ENCODE results near the gene TGFBR1.

Gene TGFBR1

GRCh38 chr9:99129091-99129490, 24.2 kb downstream of the TGFBR1 start:
- DNase-seq (ENCODE audit: insufficient read length, low spot score) = no peak
- TF ChIP-seq SPI1 (IDR thresholded peaks at IDR 0.05; ENCODE audit: low read depth, low read length) (no peak), TAF1 (IDR thresholded peaks at IDR 0.05; ENCODE audit: low read depth, low read length) (no peak), POU2F2 (IDR thresholded peaks at IDR 0.05; ENCODE audit: low read depth, low read length) (no peak), PAX5 (IDR thresholded peaks at IDR 0.05; ENCODE audit: insufficient read depth, low read length, severe bottlenecking) (no peak), POLR2A (IDR thresholded peaks at IDR 0.05; ENCODE audit: low read depth, low read length) (no peak), POLR2AphosphoS5 (IDR thresholded peaks at IDR 0.05; ENCODE audit: low read depth, low read length) (no peak)
- peak; percentile 31 for FAIRE-seq

GRCh38 chr9:99130069-99130468, 25.2 kb downstream of the TGFBR1 start:
- peak; percentile 95 for FAIRE-seq
- DNase-seq (ENCODE audit: insufficient read length, low spot score) = no peak
- TF ChIP-seq SPI1 (IDR thresholded peaks at IDR 0.05; ENCODE audit: low read depth, low read length) = peak; percentile 99
- TF ChIP-seq TAF1 (IDR thresholded peaks at IDR 0.05; ENCODE audit: low read depth, low read length) = no peak
- TF ChIP-seq POLR2A (IDR thresholded peaks at IDR 0.05; ENCODE audit: low read depth, low read length) = no peak
- TF ChIP-seq POLR2AphosphoS5 (IDR thresholded peaks at IDR 0.05; ENCODE audit: low read depth, low read length) = 0 out of 2 replicates have a peak, but pooled peaks have one; percentile 31
- no peak for TF ChIP-seq PAX5 (IDR thresholded peaks at IDR 0.05; ENCODE audit: insufficient read depth, low read length, severe bottlenecking)
- TF ChIP-seq POU2F2 (IDR thresholded peaks at IDR 0.05; ENCODE audit: low read depth, low read length) = no peak

- no peak for DNase-seq (ENCODE audit: insufficient read length, low spot score)
- no peak for FAIRE-seq
- TF ChIP-seq POLR2A (IDR thresholded peaks at IDR 0.05; ENCODE audit: low read depth, low read length) (no peak), SPI1 (IDR thresholded peaks at IDR 0.05; ENCODE audit: low read depth, low read length) (no peak), TAF1 (IDR thresholded peaks at IDR 0.05; ENCODE audit: low read depth, low read length) (no peak), PAX5 (IDR thresholded peaks at IDR 0.05; ENCODE audit: insufficient read depth, low read length, severe bottlenecking) (no peak), POLR2AphosphoS5 (IDR thresholded peaks at IDR 0.05; ENCODE audit: low read depth, low read length) (no peak), POU2F2 (IDR thresholded peaks at IDR 0.05; ENCODE audit: low read depth, low read length) (no peak)
These were observed 28.2 kb downstream of the TGFBR1 start for GRCh38 chr9:99133145-99133544.

DNA sequence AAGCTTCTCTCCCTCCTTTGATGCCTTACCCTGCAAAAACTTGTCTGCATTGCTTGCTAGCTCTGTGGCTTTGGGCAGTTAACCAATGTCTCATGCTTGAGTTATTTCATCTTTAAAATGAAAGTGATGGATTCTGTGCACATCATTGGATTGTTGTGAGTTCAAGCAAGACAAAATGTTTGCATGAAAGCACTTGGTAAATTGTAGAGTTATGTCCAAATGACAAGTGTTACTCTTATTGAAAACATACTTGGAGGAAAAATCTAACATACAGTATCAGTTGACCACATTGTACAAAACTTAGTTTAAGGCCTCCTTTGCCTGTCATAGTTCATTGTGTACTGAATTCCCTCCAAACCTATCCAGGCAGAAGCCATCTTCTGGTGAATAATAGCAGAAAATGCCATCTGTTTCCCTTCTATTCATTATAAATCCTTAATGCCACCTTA, 30.0 kb downstream of the TGFBR1 start:
- FAIRE-seq = peak; percentile 86

DNA sequence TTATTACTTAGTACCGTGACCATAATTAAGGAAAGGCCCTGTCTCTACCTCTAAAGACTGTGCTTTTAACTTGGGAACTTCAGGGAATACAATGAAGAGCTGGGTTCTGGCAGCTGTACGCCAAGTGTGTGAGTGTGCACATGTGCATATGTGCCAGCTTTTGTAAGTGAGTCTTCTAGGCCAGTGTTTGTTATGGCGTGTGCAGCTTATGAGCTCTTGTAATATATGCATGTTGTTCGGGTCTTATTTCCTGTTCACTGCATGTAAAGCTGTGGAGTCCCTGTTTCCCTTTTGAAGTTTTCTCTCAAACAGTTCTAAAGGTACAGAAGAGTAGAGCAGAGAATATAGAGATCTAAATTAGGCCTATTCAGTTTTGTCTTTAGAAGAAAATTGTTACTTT, 30.5 kb downstream of the TGFBR1 start:
- no peak for TF ChIP-seq SPI1 (IDR thresholded peaks at IDR 0.05; ENCODE audit: low read depth, low read length)
- TF ChIP-seq POU2F2 (IDR thresholded peaks at IDR 0.05; ENCODE audit: low read depth, low read length) = 0 out of 2 replicates have a peak, but pooled peaks have one; percentile 48
- DNase-seq (ENCODE audit: insufficient read length, low spot score) (no peak), FAIRE-seq (peak; percentile 5)

More for the DNA sequence above, 30.0 kb downstream of the TGFBR1 start:
- no peak for DNase-seq (ENCODE audit: insufficient read length, low spot score)
- TF ChIP-seq SPI1 (IDR thresholded peaks at IDR 0.05; ENCODE audit: low read depth, low read length) (no peak), POU2F2 (IDR thresholded peaks at IDR 0.05; ENCODE audit: low read depth, low read length) (no peak), POLR2A (IDR thresholded peaks at IDR 0.05; ENCODE audit: low read depth, low read length) (no peak), TAF1 (IDR thresholded peaks at IDR 0.05; ENCODE audit: low read depth, low read length) (no peak), POLR2AphosphoS5 (IDR thresholded peaks at IDR 0.05; ENCODE audit: low read depth, low read length) (no peak), PAX5 (IDR thresholded peaks at IDR 0.05; ENCODE audit: insufficient read depth, low read length, severe bottlenecking) (no peak)

GRCh38 chr9:99137225-99137624, 32.3 kb downstream of the TGFBR1 start:
- DNase-seq (ENCODE audit: insufficient read length, low spot score) (no peak), FAIRE-seq (no peak)
- TF ChIP-seq TAF1 (IDR thresholded peaks at IDR 0.05; ENCODE audit: low read depth, low read length) (no peak), PAX5 (IDR thresholded peaks at IDR 0.05; ENCODE audit: insufficient read depth, low read length, severe bottlenecking) (no peak), POLR2AphosphoS5 (IDR thresholded peaks at IDR 0.05; ENCODE audit: low read depth, low read length) (no peak), POLR2A (IDR thresholded peaks at IDR 0.05; ENCODE audit: low read depth, low read length) (no peak), POU2F2 (IDR thresholded peaks at IDR 0.05; ENCODE audit: low read depth, low read length) (no peak), SPI1 (IDR thresholded peaks at IDR 0.05; ENCODE audit: low read depth, low read length) (no peak)

GRCh38 chr9:99137891-99138290, 33.0 kb downstream of the TGFBR1 start:
- TF ChIP-seq POLR2A (IDR thresholded peaks at IDR 0.05; ENCODE audit: low read depth, low read length) (no peak), TAF1 (IDR thresholded peaks at IDR 0.05; ENCODE audit: low read depth, low read length) (no peak), SPI1 (IDR thresholded peaks at IDR 0.05; ENCODE audit: low read depth, low read length) (no peak), POU2F2 (IDR thresholded peaks at IDR 0.05; ENCODE audit: low read depth, low read length) (no peak), PAX5 (IDR thresholded peaks at IDR 0.05; ENCODE audit: insufficient read depth, low read length, severe bottlenecking) (no peak), POLR2AphosphoS5 (IDR thresholded peaks at IDR 0.05; ENCODE audit: low read depth, low read length) (no peak)
- FAIRE-seq (no peak), DNase-seq (ENCODE audit: insufficient read length, low spot score) (no peak)

DNA sequence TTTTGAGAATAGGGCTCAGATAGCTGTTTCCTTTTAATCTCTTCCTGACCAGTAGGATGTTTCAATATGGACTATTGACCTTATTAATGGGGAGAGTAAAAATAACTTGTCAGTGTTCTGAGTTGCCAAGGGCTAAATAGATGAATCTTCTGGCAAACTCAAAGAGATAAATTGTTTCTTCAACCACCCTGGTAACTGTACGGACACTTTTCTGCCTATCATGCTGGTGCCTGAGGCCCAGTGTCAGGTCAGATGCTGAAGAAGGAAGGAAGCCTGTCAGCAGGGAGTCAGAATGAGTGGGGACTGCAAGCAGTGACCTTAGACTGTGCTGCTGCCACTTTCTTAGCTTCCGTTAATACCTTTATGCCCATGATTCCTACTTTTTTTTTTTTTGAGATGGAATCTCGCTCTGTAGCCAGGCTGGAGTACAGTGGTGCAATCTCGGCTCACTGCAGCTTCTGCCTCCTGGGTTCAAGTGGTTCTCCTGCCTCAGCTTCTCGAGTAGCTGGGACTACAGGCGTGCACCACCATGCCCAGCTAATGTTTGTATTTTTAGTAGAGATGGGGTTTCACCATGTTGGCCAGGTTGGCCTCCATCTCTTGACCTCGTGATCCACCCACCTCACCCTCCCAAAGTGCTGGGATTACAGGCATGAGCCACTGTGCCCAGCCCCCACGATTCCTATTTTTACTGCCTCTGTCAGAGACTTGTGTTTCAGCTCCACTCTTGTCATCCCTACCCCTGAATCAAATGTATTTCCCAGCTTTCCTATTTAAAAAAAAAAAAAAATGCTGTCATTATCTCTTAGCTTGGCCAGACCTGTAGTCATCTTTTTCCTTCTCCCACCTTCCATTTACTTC, 33.7 kb downstream of the TGFBR1 start:
- DNase-seq (ENCODE audit: insufficient read length, low spot score) = no peak
- TF ChIP-seq POU2F2 (IDR thresholded peaks at IDR 0.05; ENCODE audit: low read depth, low read length) = no peak
- no peak for TF ChIP-seq TAF1 (IDR thresholded peaks at IDR 0.05; ENCODE audit: low read depth, low read length)
- TF ChIP-seq PAX5 (IDR thresholded peaks at IDR 0.05; ENCODE audit: insufficient read depth, low read length, severe bottlenecking) = no peak
- TF ChIP-seq POLR2AphosphoS5 (IDR thresholded peaks at IDR 0.05; ENCODE audit: low read depth, low read length) = no peak
- no peak for TF ChIP-seq POLR2A (IDR thresholded peaks at IDR 0.05; ENCODE audit: low read depth, low read length)
- no peak for TF ChIP-seq SPI1 (IDR thresholded peaks at IDR 0.05; ENCODE audit: low read depth, low read length)
- FAIRE-seq = no peak

- TF ChIP-seq TAF1 (IDR thresholded peaks at IDR 0.05; ENCODE audit: low read depth, low read length) (no peak), POLR2AphosphoS5 (IDR thresholded peaks at IDR 0.05; ENCODE audit: low read depth, low read length) (no peak), SPI1 (IDR thresholded peaks at IDR 0.05; ENCODE audit: low read depth, low read length) (no peak), PAX5 (IDR thresholded peaks at IDR 0.05; ENCODE audit: insufficient read depth, low read length, severe bottlenecking) (no peak), POU2F2 (IDR thresholded peaks at IDR 0.05; ENCODE audit: low read depth, low read length) (no peak), POLR2A (IDR thresholded peaks at IDR 0.05; ENCODE audit: low read depth, low read length) (no peak)
- no peak for DNase-seq (ENCODE audit: insufficient read length, low spot score)
- FAIRE-seq = no peak
These were observed 35.0 kb downstream of the TGFBR1 start for GRCh38 chr9:99139868-99140267.
